ENCODE measurements around the gene VSNL1.
A peak's percentile ranks its signal among the peaks of the same experiment; 100 is the strongest.

The VSNL1 gene

DNA sequence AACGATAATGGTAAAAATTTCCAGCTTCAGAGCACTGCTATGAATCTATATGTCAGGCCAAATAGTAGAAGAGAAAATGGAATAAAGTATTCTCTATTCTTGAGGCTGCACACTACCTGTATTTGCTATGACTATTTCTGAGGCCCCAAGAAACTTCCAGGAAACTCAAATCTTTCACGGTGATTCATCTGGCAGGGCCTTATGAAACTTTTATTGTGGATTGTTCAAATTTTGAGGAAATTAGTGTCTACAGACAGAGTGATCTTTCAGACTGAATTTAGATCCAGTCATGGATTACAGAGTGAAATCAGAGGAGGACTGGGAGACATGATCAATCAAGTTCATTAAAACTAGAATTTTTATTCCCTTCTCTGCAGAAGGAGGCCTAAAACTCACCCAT lies 4.1 kb upstream of the VSNL1 start:
- peaks cover 10% of the 10 kb centered on the region for H3K4me1 ChIP-seq (ENCODE audit: insufficient read depth, poor library complexity, severe bottlenecking)
- no peak for DNase-seq (ENCODE audit: low spot score)
- TF ChIP-seq, protein P1, sequence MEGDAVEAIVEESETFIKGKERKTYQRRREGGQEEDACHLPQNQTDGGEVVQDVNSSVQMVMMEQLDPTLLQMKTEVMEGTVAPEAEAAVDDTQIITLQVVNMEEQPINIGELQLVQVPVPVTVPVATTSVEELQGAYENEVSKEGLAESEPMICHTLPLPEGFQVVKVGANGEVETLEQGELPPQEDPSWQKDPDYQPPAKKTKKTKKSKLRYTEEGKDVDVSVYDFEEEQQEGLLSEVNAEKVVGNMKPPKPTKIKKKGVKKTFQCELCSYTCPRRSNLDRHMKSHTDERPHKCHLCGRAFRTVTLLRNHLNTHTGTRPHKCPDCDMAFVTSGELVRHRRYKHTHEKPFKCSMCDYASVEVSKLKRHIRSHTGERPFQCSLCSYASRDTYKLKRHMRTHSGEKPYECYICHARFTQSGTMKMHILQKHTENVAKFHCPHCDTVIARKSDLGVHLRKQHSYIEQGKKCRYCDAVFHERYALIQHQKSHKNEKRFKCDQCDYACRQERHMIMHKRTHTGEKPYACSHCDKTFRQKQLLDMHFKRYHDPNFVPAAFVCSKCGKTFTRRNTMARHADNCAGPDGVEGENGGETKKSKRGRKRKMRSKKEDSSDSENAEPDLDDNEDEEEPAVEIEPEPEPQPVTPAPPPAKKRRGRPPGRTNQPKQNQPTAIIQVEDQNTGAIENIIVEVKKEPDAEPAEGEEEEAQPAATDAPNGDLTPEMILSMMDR (IDR thresholded peaks at IDR 0.05; ENCODE audit: poor library complexity, severe bottlenecking), result no peak
- peaks cover 19% of the 10 kb centered on the region for H3K27me3 ChIP-seq (ENCODE audit: insufficient read depth, poor library complexity, severe bottlenecking)
- no peaks in the 10 kb centered on the region for H3K9me3 ChIP-seq (ENCODE audit: severe bottlenecking)
- H3K36me3 ChIP-seq (ENCODE audit: low read depth), result no peaks in the 10 kb centered on the region
- peak overlapping the region; percentile 34 for H3K27ac ChIP-seq (ENCODE audit: poor library complexity, severe bottlenecking)
- ATAC-seq (ENCODE audit: low read depth), result peak; percentile 32; the same call in 2 of the 3 replicates
- H3K4me3 ChIP-seq (ENCODE audit: severe bottlenecking), result no peak overlapping the region

DNA sequence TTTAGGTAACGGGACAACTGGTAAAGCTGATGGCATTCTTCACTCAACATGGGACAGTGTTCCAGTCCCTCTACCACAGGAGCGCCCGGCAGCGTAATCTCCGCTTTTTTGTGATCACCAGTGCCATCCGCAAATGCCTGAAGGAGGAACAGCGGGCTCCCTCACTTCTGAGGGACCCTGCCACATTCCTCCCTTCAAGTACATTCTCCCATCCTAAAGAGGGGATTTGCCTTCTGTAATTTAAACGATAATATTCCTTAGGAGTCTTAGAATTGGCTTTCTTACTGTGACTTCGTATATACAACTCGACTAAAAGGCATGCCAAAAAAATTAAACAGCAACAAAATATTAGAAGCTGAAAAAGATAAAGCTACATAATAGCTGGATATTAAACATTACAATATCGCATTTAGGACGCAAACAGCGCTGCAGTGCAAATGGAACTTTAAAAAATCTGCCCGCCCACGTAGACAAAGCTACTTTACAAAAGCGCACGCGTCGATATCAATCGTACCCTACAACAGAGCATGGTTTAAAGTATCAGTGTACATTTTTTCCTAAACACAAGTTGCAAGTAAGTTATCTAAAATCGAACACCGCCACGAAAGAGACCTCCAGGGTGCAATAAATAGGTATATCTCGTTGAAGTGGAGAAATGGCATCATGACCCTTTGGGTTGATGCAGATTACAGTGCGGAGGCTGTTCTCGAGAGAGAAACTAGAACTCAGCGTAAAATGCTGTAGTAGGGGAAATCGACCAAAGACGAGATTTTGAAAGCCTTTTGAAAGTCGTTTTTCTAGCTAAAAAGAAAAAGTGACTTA lies 2.3 kb upstream of the VSNL1 start:
- no peaks in the 10 kb centered on the region for H3K36me3 ChIP-seq (ENCODE audit: low read depth)
- peaks cover 29% of the 10 kb centered on the region for H3K27me3 ChIP-seq (ENCODE audit: insufficient read depth, poor library complexity, severe bottlenecking)
- DNase-seq (ENCODE audit: low spot score) (no peak), ATAC-seq (ENCODE audit: low read depth) (peak; percentile 22)
- peak overlapping the region; percentile 26 for H3K4me3 ChIP-seq (ENCODE audit: severe bottlenecking)
- TF ChIP-seq, protein P1 (IDR thresholded peaks at IDR 0.05; ENCODE audit: poor library complexity, severe bottlenecking), result no peak
- H3K27ac ChIP-seq (ENCODE audit: poor library complexity, severe bottlenecking), result peak overlapping the region; percentile 3
- peaks cover 10% of the 10 kb centered on the region for H3K4me1 ChIP-seq (ENCODE audit: insufficient read depth, poor library complexity, severe bottlenecking)
- no peaks in the 10 kb centered on the region for H3K9me3 ChIP-seq (ENCODE audit: severe bottlenecking)

DNA sequence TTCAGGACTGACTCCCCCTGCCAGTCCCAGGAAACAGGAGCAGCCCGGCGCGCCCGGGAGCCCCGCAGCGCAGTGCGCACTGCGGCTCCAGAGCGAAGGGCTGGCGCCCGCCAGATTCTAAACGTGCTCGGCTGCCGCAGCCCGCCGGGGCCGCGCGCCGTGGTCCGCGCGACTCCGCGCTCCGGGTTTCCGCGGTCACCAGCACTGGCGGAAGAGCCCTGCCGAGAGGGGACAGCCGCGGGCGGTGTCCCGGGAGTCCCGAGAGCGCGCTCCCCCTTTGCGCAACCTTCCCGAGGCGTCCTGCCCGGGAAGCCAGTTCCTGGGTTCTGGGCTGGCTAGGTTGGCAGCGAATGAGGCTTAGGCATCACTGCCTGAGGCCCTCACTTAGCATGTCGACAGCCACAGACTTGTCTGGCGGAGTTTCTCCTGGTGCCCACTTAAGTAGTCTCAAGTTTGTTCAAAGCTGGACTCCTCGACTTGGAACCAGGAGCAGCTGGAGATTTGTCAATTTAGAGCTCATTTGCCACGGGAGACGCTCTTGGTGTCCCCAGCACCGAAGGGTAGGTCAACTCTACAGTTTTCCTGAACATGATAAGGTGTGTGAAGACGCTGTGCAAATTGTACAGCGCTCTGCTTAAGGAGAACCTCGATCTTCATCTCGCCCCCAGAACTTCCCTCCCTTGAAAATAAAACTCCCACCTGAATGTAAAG lies 1.5 kb upstream of the VSNL1 start:
- Histone ChIP-seq H3K36me3 (ENCODE audit: low read depth) (no peaks in the 10 kb centered on the region), H3K4me1 (ENCODE audit: insufficient read depth, poor library complexity, severe bottlenecking) (peaks cover 12% of the 10 kb centered on the region), H3K27me3 (ENCODE audit: insufficient read depth, poor library complexity, severe bottlenecking) (peaks cover 35% of the 10 kb centered on the region), H3K27ac (ENCODE audit: poor library complexity, severe bottlenecking) (peak overlapping the region; percentile 3), H3K9me3 (ENCODE audit: severe bottlenecking) (no peaks in the 10 kb centered on the region), H3K4me3 (ENCODE audit: severe bottlenecking) (peak overlapping the region; percentile 26)
- DNase-seq (ENCODE audit: low spot score), result peak; percentile 57
- TF ChIP-seq, protein P1 (IDR thresholded peaks at IDR 0.05; ENCODE audit: poor library complexity, severe bottlenecking), result no peak
- peak; percentile 78 for ATAC-seq (ENCODE audit: low read depth)

GRCh38 chr2:17539611-17540092 lies 844 bp upstream of the VSNL1 start:
- Histone ChIP-seq H3K4me1 (ENCODE audit: insufficient read depth, poor library complexity, severe bottlenecking) (peaks cover 17% of the 10 kb centered on the region), H3K27ac (ENCODE audit: poor library complexity, severe bottlenecking) (peak overlapping the region; percentile 3), H3K4me3 (ENCODE audit: severe bottlenecking) (no peak overlapping the region), H3K9me3 (ENCODE audit: severe bottlenecking) (no peaks in the 10 kb centered on the region), H3K27me3 (ENCODE audit: insufficient read depth, poor library complexity, severe bottlenecking) (peaks cover 38% of the 10 kb centered on the region), H3K36me3 (ENCODE audit: low read depth) (no peaks in the 10 kb centered on the region)
- TF ChIP-seq, protein P1 (IDR thresholded peaks at IDR 0.05; ENCODE audit: poor library complexity, severe bottlenecking), result no peak
- ATAC-seq (ENCODE audit: low read depth), result no peak
- DNase-seq (ENCODE audit: low spot score), result no peak

All from RWPE2 (cell line).